Fibroblast of skin of right quadriceps (primary cell): ENCODE measurements around the gene UPF3A.
A peak's percentile ranks its signal among the peaks of the same experiment; 100 is the strongest.
"Not testable (repeated sequence)": the region's sequence is repeated elsewhere in the genome, so short reads cannot be mapped to it uniquely, and the experiment has no call there.

ENCODE experiments used
- DNase-seq: peaks from one replicate; pipeline ENCODE4 v3.0.0-alpha.2; 2013

UPF3A gene

DNA sequence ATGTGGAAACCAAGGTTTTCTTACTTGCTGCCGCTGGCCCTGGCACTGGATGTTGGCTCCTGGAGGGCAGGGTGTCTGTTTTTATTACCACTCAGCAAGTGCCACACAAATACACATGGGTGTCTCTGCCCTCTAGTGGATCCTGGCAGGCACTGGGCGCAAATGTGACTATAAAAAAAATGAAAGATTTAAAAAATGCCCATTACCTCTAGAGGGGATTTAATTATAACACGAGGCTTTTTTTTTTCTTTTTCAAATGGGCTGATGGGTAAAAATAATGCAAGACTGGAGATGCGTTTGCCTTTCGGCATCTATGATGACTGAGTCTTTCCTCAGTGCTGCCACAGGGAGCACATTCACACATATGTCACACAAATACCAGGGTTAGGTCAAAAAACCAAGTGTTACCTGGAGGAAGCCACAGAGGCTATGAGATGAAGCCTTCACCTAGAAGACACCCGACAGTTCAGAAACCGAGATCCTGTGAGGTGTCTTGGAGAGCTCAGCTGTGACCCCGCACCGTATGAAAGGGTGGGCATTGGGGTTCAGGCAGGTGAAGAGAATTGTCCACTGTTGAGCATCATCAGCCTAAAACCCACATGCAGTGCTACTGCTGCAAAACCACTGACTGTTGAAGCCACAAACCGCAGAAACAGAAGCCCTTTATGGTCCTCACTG lies 58.6 kb downstream of the UPF3A start:
- DNase-seq: peak; percentile 41

DNA sequence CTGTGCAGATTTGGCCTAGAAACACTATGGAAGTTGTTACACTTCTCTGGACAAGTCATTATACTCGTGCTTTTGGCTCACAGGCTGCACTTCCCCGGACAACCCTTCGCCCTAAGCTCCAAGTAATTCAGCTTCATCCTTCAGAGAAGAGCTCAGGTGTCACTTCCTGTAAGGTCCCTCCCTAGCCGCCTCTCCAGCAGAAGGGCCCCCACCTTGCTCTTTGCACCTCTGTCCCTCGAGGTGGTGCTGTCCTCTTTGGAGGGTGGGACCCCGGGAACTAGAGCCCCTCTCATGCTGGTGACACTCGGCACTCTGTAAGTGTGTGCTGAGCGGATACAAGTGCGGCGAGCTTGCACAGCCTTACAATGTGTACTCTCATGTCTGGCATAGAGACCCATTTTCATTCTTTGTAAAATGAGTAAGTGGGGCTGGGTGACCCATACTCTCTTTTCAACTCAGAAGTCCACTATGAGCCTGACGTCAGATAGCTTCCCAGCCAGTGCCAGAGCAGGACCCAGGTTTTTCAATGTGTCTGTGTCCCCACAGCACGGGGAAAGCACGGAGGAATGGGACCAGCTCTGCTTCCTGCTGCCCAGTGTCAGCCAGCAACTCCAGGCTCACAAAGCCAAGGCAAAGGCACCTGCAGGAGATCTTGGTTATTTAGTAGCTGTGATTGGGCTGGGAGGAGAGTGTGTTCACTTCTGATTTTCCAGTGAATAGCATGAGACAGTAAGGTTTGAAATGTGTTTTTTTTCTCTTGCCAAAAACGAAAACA lies 59.8 kb downstream of the UPF3A start:
- DNase-seq: no peak

DNA sequence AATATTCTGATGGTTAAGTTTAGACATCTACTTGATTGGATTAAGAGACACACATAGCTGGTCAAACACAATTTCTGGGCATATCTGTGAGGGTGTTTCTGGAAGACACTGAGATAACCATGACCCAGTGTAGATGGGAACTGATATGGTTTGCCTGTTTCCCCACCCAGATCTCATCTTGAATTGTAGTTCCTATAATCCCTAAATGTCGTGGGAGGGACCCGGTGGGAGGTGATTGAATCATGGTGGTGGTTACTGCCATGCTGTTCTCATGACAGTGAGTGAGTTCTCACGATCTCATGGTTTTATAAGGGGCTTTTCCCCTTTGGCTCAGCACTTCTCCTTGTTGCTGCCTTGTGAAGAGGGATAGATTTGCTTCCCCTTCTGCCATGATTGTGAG lies 65.9 kb downstream of the UPF3A start:
- not testable (repeated sequence) for DNase-seq

DNA sequence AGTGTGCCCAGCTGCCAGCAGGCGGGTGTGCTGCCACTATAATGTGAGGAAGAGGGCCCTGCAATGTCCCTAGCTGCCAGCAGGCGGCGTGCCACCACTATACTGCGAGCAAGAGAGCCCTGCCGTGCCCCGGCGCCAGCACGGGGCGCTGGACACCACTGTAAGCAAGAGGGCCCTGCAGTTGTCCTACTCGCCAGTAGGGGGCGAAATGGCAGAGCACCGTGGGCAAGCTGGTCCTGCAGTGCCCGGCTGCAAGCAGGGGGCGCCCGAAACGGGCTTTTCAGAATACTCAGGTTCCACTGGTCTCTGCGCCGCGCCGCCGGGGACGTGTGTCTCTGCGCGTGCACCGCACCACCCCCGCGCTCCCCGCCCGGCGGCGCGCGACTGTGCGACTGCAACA lies 71.4 kb downstream of the UPF3A start:
- not testable (repeated sequence) for DNase-seq

DNA sequence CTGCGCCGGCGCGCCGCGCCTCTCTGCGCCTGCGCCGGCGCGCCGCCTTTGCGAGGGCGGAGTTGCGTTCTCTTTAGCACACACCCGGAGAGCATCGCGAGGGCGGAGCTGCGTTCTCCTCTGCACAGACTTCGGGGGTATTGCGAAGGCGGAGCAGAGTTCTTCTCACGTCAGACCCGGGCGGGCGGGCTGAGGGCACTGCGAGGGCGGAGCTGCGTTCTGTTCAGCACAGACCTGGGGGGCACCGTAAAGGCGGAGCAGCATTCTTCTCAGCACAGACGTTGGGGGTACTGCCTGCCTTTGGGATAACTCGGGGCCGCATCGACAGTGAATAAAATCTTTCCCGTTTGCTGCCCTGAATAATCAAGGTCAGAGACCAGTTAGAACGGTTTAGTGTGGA lies 72.0 kb downstream of the UPF3A start:
- DNase-seq: not testable (repeated sequence)
